B cell (primary cell): ENCODE results near the gene CCM2. TPM values are rescaled to one million over a fixed set of nuclear protein-coding genes. Genes with fewer than 3 reads are reported as not detected.

Source experiments
- ATAC-seq: fragments of 200-7000 bp; cut with Tn5 transposase; one replicate; pipeline ENCODE4 v1.10.0; 2021; ENCODE audit warnings: low read depth, mild to moderate bottlenecking, moderate number of reproducible peaks, moderate library complexity
- CTCF ChIA-PET: fragments of 350-600 bp; sonication (Branson Sonifier 250); formaldehyde crosslinking; loops from one replicate; lab custom pipeline; 2021; ENCODE audit warnings: antibody characterized with exemption, inconsistent platforms; lab: Charles Lee
- POLR2A ChIA-PET: fragments of 350-600 bp; sonication (Branson Sonifier 250); formaldehyde crosslinking; loops from one replicate; lab custom pipeline; 2021; ENCODE audit warnings: antibody characterized with exemption; lab: Charles Lee
- DNase-seq: peaks from one replicate; pipeline ENCODE4 v3.0.0; 2013
- H2AFZ ChIP-seq: 2 replicates; pipeline ENCODE4 v1.6.1; 2012; ENCODE audit warnings: mild to moderate bottlenecking, low read depth, low read length; ENCODE audit not compliant: insufficient read depth, poor library complexity, severe bottlenecking
- H3K27ac ChIP-seq, 2 donors: 1 replicate in 1 of 2; 2 replicates in 1 of 2; pipeline ENCODE4 v1.5.1; 2012 to 2013; ENCODE audit warnings: low read length in 2 of 2, mild to moderate bottlenecking in 2 of 2, moderate library complexity in 1 of 2
- H3K27me3 ChIP-seq, 4 experiments: fragments of 200-600 bp in 1 of 4; sonication (generic) in 1 of 4; replicated peaks in 1 of 4; 1 replicate in 2 of 4; 2 replicates in 2 of 4; pipeline versions ENCODE4 v1.6.1 to v1.7.0; 2013 to 2016; ENCODE audit warnings: low read length in 3 of 4, mild to moderate bottlenecking in 2 of 4, mixed read lengths in 1 of 4, moderate library complexity in 1 of 4; ENCODE audit not compliant: insufficient read depth in 4 of 4, control insufficient read depth in 3 of 4; ENCODE audit errors: control extremely low read depth in 1 of 4
- H3K36me3 ChIP-seq, 2 experiments: replicated peaks in 1 of 2; 1 replicate in 1 of 2; 2 replicates in 1 of 2; pipeline versions ENCODE4 v1.6.1 to v1.7.1; 2013; ENCODE audit warnings: low read length in 1 of 2; ENCODE audit not compliant: insufficient read depth in 2 of 2, control insufficient read depth in 1 of 2; ENCODE audit errors: control extremely low read depth in 1 of 2, extremely low read depth in 1 of 2
- H3K4me1 ChIP-seq, 2 donors: fragments of 200-600 bp in 1 of 2; sonication (generic) in 1 of 2; 1 replicate in 1 of 2; 2 replicates in 1 of 2; pipeline versions ENCODE4 v1.5.1 to v1.6.1; 2013 to 2017; ENCODE audit warnings: low read length in 2 of 2; ENCODE audit not compliant: control insufficient read depth in 2 of 2, insufficient read depth in 2 of 2
- H3K4me2 ChIP-seq: replicated peaks from 2 replicates; pipeline ENCODE3; 2012; ENCODE audit warnings: mild to moderate bottlenecking, low read depth, low read length; ENCODE audit not compliant: poor library complexity, severe bottlenecking
- H3K4me3 ChIP-seq, 5 experiments: fragments of 200-600 bp in 1 of 5; sonication (generic) in 1 of 5; 1 replicate in 3 of 5; 2 replicates in 2 of 5; pipeline versions ENCODE4 v1.5.1 to v1.7.0; 2011 to 2016; ENCODE audit warnings: low read length in 4 of 5, mild to moderate bottlenecking in 4 of 5, low read depth in 2 of 5, control low read depth in 1 of 5, moderate library complexity in 1 of 5; ENCODE audit not compliant: insufficient read depth in 1 of 5; ENCODE audit errors: control extremely low read depth in 1 of 5, extremely low read depth in 1 of 5
- H3K79me2 ChIP-seq: fragments of 200-600 bp; sonication (generic); one replicate; pipeline ENCODE4 v1.6.0; 2016; ENCODE audit warnings: low read length; ENCODE audit not compliant: control insufficient read depth, insufficient read depth
- H3K9ac ChIP-seq: fragments of 200-600 bp; sonication (generic); 2 replicates; pipeline ENCODE4 v1.6.1; 2017; ENCODE audit warnings: mild to moderate bottlenecking, low read length, moderate library complexity
- H3K9me3 ChIP-seq, 3 donors: one replicate each; pipeline versions ENCODE4 v1.6.1 to v1.7.1; 2013; ENCODE audit warnings: low read length in 2 of 3; ENCODE audit not compliant: control insufficient read depth in 2 of 3, insufficient read depth in 1 of 3; ENCODE audit errors: control extremely low read depth in 1 of 3
- H4K20me1 ChIP-seq: 2 replicates; pipeline ENCODE4 v1.6.0; 2012; ENCODE audit warnings: mild to moderate bottlenecking, low read length; ENCODE audit not compliant: insufficient read depth, control insufficient read depth, poor library complexity, severe bottlenecking
- H3K27ac Mint-ChIP-seq: one replicate; pipeline ENCODE4 v1.8.0; 2021; ENCODE audit warnings: mixed read lengths
- H3K27me3 Mint-ChIP-seq: one replicate; pipeline ENCODE4 v1.8.0; 2021; ENCODE audit warnings: mixed read lengths
- H3K4me1 Mint-ChIP-seq: one replicate; pipeline ENCODE4 v1.8.0; 2021; ENCODE audit warnings: mixed read lengths
- H3K4me3 Mint-ChIP-seq: one replicate; pipeline ENCODE4 v1.8.0; 2021; ENCODE audit warnings: mixed read lengths
- H3K9me3 Mint-ChIP-seq: one replicate; pipeline ENCODE4 v1.8.0; 2022; ENCODE audit warnings: mixed read lengths; ENCODE audit not compliant: insufficient read depth
- EZH2 ChIP-seq: IDR thresholded peaks from 2 replicates; pipeline ENCODE4 v1.6.1; 2012; ENCODE audit warnings: borderline replicate concordance, low read depth, mild to moderate bottlenecking, moderate library complexity, low read length; ENCODE audit not compliant: insufficient read depth, poor library complexity, severe bottlenecking
- WGBS: methylation state at CpG from one replicate; pipeline ENCODE4 v1.1.5; 2013; ENCODE audit warnings: missing lambda C conversion rate; ENCODE audit not compliant: insufficient coverage; 5-methylcytosine and 5-hydroxymethylcytosine counted together
- intact Hi-C: fragments of 100-400 bp; cut with micrococcal nuclease; formaldehyde crosslinking; loops from one replicate; pipeline ENCODE4 v1.10.0; 2022
- polyA plus RNA-seq: library from polyadenylated mRNA; depleted of rRNA; stranded (reverse); fragments of >200 nt; gene quantifications from 2 replicates; pipeline ENCODE4 v1.2.3, GENCODE V29; 2012
- total RNA-seq, 2 donors: library from RNA; stranded (reverse); fragments of 120-200 nt in 1 of 2; gene quantifications; 1 replicate in 1 of 2; 2 replicates in 1 of 2; pipeline versions ENCODE4 v1.2.3 to v1.2.4, GENCODE V29; 2013 to 2022
- TF ChIP-seq, protein P1 (sequence below): fragments of 200-600 bp; IDR thresholded peaks from one replicate; pipeline ENCODE4 v1.8.0; 2022; ENCODE audit warnings: antibody characterized with exemption, mild to moderate bottlenecking

CCM2 gene
- total and polyA plus RNA-seq, 2 donors (not counting 1 experiment from before 2014, with no cell fraction given): 150 to 201 TPM

DNA sequence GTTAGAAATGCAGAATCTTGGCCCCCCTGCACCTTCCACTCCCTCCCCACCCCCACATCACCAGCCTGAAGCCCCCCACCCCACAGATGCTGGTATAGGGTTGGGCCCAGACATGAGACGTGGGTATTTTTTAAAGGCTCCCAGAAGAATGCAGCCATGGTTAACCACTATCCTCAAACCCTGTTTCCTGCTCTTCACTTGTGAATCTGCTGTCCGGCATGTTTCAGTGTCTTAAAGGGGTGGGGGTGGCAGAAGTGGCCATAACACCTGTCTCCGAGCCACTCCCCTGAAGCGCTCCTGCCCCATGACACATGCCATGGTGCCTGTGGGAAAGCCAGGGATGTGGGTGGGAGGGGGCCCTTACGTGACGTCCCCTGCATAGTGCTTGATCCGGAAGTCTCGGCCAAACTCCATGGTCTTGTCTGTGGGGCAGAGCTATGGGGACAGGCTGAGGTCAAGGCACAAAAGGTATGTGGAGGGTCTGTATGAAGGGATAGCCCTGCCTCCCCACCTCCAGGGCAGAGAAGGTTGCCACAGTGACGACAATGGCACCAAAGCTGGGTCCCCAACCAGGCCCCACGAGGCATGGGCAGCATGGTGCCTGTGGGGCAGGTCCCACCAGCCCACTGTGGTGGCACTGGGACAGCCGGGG lies 30.8 kb upstream of the CCM2 start:
- H3K27ac Mint-ChIP-seq: no peak overlapping the region

More for the DNA sequence above, 30.8 kb upstream of the CCM2 start:
- H2AFZ ChIP-seq: no peak overlapping the region
- peaks cover 5 to 8% of the 10 kb centered on the region in 2 donors for H3K4me1 ChIP-seq
- H3K27ac ChIP-seq: no peak overlapping the region
- Mint-ChIP-seq H3K27me3 (no peaks in the 10 kb centered on the region), H3K9me3 (no peaks in the 10 kb centered on the region), H3K4me3 (no peak overlapping the region), H3K4me1 (peaks cover 11% of the 10 kb centered on the region)
- no peak overlapping the region for H3K9ac ChIP-seq
- intact Hi-C loops: no loop called here
- 96% methylated on average over 8 of the region's 11 CpGs for WGBS
- ATAC-seq (no peak), DNase-seq (no peak)
- CTCF ChIA-PET: interaction anchor here (0.7 kb wide), 1 partner anchor 9 kb away, joined by 3 read pairs; no protein-coding TSS in a partner anchor
- TF ChIP-seq EZH2: no peak
- TF ChIP-seq, protein P1, sequence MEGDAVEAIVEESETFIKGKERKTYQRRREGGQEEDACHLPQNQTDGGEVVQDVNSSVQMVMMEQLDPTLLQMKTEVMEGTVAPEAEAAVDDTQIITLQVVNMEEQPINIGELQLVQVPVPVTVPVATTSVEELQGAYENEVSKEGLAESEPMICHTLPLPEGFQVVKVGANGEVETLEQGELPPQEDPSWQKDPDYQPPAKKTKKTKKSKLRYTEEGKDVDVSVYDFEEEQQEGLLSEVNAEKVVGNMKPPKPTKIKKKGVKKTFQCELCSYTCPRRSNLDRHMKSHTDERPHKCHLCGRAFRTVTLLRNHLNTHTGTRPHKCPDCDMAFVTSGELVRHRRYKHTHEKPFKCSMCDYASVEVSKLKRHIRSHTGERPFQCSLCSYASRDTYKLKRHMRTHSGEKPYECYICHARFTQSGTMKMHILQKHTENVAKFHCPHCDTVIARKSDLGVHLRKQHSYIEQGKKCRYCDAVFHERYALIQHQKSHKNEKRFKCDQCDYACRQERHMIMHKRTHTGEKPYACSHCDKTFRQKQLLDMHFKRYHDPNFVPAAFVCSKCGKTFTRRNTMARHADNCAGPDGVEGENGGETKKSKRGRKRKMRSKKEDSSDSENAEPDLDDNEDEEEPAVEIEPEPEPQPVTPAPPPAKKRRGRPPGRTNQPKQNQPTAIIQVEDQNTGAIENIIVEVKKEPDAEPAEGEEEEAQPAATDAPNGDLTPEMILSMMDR: no peak
- H3K9me3 ChIP-seq: no peaks in the 10 kb centered on the region
- no peaks in the 10 kb centered on the region for H3K27me3 ChIP-seq
- H3K36me3 ChIP-seq: peaks cover 0 to 90% of the 10 kb centered on the region in 2 experiments
- H3K79me2 ChIP-seq: peaks cover 11% of the 10 kb centered on the region
- H4K20me1 ChIP-seq: peaks cover 77% of the 10 kb centered on the region
- POLR2A ChIA-PET: interaction anchor here (0.6 kb wide), 2 partner anchors 52 to 153 kb away, joined by 3 read pairs; no protein-coding TSS in a partner anchor
- H3K4me2 ChIP-seq: no peak overlapping the region
- no peak overlapping the region for H3K4me3 ChIP-seq
